Measurements from ENCODE around the gene PPIL4.

- TF ChIP-seq CTCF (IDR thresholded peaks at IDR 0.05) (no peak), ZNF263 (CRISPR knock-in tag; IDR thresholded peaks at IDR 0.05; ENCODE audit: low read depth) (no peak)
These were observed 48.5 kb downstream of the PPIL4 start for GRCh38 chr6:149497365-149497764.

All from WTC11 (cell line).